Anterior cingulate cortex (tissue), 58 donors: ENCODE measurements around the gene AP3B1.
A peak's percentile ranks its signal among the peaks of the same experiment; 100 is the strongest.

Experiments used
- DNase-seq, 58 donors: peaks; one replicate each; lab custom pipeline; 2025; lab: John Stamatoyannopoulos, UW

Gene AP3B1

DNA sequence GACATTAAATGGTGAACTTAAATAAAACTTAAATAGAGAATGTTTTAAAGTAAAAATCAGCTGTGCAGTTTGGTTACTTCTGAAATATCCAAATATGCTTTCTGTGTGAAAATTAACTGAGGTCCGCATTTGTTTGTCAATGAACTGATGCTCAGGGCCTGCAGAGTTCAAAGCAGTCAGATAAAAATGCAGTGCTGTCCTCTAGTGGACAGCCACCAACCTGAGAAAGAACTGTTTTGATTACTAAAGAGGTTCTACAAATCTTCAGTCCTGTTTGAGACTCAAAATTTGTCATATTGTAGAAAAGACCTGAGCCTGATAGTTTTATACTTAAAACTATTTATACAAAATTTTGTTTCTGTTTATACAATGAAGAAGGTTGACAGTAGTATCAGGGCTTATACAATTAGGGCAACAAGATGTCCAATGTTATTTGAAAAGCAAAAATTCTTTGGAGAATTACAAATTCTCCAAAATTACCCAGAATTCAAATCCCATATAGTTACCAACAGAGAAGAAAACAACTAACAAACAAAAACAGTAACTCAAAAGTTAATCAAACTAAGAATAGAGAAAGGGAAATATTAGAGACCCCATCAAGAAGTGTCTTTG lies 286.0 kb downstream of the AP3B1 start:
- peak in 20 of 58 donors; percentile 14 to 82 (median 38) for DNase-seq

DNA sequence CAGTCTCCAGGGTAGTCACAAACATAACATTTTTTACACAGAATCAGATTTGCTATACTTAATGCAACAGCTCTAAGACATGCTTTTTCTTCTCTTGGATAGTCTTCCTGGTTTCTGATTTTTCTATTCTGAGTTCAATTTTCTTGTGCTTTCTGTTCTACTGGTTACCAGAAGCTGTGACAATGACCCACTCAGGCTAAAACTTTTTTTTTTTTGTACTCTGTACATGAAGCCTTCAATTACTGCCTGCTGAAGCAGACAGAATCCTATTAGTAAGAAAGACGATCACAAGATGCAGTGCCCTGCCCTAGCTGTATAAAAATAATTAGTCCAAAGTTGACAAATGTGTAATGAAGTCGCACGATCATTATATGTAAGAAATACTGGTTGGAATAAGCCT lies 287.3 kb downstream of the AP3B1 start:
- no peak for DNase-seq

DNA sequence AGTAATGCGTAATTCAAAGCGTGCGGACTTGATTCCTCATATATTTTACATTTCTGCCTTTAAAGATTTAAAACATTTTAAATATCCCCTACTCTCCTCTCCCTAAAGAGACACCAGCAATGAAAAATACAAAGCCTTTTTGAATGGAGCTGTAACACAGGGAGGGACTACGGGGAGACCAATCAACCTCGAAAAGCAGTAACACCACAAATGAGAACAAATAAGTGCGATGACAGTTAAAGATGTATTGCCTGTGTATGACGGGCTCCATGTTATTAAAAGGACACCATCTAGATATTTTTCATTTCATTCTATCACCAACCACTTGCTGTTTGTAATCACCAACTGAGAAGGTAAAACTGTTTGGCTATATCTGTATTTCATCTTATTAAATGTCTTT lies 288.0 kb downstream of the AP3B1 start:
- DNase-seq = no peak

DNA sequence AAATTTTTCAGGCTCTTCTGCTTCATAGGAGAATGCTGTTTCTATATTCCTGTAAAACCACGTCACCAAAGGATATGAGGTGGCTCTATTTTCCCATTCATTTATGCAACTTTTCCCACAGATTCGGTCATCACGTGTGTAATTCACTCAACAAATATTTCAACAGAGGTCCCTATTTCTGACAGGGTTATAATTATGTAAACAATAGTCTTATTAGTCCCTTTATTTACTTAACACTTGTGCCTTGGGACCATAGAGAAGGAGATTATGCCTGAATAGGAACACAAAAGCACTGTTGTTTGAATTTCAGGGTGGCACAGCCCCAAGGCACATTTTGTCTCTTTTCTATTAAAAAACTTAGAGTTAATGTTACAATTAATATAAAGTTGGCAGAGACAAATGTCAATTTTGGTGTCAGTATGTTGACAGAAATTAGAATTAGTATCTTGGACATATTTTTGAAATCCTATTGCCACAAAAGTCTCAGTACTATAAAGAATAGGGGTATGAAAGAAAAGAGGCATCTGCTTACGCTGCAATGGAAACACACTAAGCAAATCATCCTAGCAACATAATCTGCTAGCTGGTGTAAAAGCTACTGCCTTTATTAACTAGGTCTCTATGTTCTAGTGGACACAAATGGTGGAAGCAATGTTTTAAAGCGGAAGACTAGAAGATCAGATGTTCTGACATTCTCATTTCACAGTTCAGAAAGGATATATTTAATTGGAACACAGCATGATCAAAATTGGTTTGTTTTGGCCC lies 289.3 kb downstream of the AP3B1 start:
- no peak for DNase-seq

DNA sequence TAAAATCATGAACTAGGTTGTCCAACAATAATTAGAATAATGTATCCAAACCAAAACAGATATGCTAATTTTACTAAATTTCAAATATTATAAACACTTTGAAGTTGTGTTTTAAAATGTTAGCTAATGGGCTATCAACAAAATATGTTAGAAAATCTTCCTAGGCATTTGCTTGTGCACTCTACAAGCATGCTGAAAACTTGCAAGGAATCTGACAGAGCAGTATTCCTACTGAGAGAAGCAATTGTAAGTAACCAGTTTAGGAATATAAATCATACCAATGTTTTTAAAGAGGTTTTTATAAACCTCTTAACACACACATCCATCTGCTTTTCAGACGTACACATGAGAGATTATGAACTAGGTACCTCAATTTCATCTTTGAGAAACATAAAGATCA lies 289.9 kb downstream of the AP3B1 start:
- DNase-seq = no peak

DNA sequence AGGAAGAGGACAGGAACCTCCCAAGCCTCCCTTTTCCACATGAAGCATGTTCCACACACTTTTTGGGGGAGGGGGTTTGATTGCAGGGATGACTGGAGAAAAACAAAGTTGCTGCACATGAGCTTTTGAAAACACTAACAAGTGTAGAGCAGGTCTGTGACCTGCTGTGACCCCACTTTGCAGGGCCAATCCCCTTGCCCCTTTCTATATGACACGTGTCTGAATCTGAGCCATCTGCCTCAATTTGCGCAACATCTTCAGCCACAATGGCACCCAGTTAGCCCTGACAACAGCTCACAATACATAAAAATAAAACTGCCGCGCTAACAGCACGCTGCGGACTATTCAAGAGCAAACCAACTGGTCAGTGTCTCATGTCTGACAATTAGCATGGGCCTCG lies 290.6 kb downstream of the AP3B1 start:
- peak in 1 of 58 donors; percentile 23 for DNase-seq

DNA sequence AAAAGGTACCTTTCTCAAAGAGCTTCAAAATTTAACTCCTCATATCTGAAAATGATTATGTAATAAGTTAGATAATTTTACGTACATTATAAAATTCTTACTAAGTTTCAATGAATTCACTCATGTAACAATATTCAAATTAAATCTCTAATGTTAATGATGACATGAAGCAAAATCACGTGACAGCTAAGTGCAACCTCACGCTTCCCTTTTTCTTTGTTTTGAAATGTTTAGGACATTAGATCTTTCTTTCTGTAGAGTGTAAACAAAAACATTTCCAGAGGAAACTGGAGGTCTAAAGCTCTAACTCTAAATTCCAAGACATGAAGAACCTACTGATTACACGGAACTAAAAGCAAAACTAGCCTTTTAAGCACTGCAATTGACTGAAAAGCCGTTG lies 291.0 kb downstream of the AP3B1 start:
- DNase-seq = no peak

DNA sequence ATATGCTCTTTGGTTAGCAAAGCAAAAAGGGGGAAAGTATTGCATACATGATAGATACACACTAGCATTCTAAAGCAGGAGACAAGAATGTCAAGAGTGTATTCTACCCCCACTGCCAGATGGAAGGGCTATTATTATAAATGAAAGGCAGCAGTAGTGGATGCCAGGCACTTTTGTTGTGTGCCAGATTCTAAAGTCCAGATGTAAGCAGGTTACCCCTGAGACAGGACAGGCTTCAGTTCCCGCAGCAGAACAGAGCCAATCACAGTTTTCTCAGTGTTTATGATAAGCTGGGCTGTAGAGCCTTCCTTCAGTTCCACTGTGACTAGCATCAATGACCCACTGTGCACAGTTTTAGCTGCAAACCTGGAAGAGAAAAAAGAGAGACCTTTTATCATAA lies 291.8 kb downstream of the AP3B1 start:
- no peak for DNase-seq

DNA sequence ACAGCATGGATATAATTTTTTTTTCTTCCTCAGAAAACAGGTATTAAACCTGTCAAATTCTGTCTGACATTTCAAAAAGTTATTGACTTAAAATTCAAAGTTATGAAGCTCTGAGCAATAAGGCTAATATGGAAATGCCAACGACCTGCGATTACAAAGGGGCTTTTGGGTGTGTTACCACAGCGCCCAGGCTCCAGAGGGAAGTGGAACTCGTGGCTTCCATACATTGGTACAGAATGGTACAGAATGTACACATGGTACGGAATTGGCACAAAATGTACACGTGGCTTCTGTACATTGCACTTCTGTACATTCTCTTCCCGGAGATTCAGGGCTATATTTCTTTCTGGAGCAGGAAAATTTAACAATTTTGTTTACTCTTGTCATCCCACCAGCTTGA lies 293.3 kb downstream of the AP3B1 start:
- DNase-seq = no peak

DNA sequence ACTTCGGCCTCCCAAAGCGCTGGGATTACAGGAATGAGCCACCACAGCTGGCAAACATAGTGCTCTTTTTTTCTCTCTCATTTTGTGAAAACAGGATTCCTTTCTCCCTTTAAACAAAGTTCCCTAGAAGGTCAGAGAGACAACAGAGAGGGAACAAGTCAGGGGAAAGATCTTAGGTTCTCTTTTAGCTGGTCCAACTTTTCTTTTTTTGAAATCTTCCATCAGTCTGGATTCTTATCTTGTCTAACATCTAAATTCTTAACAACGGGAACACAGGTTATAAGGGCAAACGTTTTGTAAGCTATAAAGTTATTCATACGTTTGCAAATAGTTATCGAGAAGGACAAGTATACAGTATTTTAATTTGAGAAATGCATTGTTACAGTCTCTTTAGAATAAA lies 294.3 kb downstream of the AP3B1 start:
- no peak for DNase-seq

DNA sequence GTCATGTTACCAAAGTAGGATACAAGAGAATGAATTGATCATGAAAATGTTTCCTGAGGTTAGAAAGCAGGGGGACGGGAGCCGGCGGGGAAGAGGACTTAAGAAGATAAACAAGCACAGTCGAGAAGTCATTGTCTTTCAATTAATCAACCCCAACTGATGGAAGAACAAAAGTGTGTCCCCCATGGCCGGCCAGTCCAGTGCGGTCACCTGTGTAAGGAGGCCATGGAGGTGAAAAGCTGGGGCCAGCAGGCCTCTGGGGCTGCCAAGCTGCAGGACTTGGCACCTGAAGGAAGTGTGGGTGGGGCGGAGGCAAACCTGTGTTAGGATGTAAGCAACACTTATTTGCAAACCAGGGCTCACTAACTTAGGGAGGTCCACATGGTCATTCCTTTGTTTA lies 295.1 kb downstream of the AP3B1 start:
- DNase-seq = no peak

DNA sequence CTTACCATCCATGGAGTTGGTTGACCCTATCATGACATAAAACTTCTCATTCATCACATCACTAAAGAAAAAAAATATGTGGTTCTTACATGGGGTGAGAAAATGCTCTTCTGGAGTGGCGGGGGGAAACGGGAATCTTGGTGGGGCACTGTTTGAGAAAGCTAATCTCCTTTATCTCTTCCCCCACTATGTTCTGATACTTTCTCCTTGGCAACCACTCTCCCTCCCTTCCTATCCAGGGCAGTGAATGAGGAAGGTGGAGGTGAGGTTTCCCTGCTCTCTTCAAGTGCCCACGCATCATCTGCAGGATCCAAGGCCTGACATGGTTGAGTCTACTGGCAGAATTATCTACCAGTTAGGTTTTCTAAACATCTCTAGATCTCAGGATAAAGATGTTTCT lies 297.6 kb downstream of the AP3B1 start:
- DNase-seq = no peak

DNA sequence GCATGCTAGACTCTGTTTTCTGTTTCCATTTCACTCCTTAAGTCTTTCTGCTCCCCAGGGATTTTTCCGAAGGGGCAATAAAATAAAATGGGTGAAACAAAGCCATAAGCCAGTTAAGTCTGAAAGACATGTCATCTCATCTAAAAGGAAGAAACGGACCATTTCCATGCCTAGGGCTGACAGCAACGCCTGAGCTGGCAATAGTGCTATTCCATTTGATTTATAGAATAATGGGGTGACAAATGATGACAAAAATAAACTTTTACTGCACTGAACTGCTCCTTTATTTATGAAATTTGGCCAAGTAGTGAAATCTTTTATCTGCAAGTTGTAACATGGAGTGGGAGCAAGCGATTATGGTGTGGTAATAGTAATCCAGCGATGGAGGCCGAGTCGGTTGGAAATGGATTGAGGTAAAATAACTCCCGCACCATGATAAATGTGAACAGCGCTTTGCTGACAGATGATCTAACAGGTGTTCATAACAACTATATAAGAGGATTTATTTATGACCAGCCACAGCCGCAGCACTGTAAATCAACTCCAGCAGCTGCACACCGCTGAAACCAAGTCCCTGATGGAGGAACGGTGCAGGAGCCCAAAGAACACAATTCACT lies 298.6 kb downstream of the AP3B1 start:
- DNase-seq = no peak

DNA sequence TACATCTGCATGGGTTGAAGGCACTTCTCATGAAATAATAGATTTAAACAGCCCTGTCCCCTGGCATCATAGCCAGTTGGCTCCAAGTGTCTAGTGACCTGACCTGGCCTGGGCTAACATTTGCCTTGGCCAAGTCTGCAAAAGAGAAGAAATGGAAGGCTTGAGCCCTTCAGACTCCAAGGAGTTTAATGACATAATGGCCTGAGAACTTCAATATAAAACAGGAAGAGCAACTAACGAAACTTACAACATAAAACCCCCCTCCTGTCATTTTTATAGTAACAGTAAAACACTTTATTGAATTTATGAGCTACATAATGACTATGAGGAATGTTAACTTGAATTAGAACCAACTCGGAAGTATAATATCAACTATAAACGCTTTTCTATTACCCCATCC lies 299.6 kb downstream of the AP3B1 start:
- DNase-seq = no peak

DNA sequence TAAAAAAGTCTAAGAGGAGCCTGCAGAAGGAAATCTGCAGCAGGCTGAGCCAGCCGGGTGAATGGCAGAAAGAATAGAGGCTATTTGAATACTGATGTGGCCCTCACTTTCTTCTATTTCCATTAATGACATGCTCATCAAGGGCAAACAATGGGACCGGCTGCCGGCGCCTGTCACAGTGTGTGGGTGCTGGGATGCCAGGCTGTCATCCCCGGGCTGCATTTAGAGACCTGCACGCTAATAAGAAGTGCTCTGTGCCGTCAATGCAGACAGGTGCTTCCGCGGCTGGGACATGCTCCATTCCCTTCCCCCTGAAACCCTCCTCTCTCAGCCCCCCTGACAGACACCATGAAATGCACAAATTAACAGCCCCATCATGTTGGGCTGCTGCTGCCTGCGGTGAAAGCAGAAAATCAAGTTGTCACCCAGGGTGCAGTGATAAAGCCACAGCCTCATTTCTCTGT lies 300.6 kb downstream of the AP3B1 start:
- DNase-seq = peak in 42 of 58 donors; percentile 16 to 85 (median 66)

DNA sequence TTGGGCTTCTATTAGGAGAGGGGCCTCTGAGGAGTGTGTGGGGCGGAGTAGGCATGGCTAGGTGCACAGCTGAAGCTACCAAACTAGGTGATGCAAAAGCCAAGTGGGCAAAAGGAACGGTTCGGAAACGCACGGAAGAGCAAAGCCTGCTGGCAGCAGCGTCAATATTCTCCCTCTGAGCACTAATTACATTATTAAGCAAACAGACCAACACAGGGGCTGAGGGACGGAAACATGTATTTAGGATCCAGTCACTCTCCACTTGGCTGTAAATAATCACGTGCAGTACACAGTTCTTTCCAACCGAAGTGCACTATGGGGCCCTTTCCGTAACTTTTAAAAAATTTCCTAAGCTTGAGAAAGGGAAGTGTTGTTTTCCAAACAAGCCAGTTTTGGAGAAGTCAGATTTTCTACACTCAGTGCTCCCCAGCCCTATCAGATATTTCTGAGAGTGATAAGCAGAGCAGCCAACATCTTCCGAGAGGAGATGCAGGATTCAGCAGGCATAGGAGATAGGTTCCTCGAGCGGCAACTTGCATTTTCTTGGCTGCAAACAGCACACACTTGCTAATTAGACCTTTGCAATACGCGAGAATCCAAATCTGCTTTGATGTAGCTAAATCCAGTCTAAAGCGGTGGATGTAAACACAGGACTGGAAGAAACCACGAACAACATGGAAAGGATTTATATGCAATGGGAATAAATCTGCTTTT lies 301.2 kb downstream of the AP3B1 start:
- DNase-seq = peak in 2 of 58 donors; percentile 52

DNA sequence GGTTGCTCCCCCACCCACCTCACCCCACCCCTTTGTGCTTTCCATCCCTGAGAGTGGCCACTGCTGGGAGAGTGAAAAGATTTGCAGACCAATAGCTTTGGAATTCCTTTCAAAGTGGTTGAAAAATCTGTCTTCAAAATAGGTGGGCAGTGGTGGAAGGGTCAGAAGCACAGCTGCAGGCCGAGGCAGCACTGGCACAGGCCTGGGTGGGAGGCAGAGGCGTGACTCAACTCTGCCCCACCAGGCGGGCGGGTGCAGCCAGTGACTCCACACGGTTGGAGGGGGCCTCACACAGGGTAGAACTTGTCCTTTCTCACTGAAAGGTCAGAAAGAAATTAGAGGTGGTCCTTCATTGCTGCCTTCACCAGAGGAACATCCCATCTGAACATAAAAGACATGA lies 303.4 kb downstream of the AP3B1 start:
- DNase-seq = peak in 4 of 58 donors; percentile 12 to 34 (median 23)

DNA sequence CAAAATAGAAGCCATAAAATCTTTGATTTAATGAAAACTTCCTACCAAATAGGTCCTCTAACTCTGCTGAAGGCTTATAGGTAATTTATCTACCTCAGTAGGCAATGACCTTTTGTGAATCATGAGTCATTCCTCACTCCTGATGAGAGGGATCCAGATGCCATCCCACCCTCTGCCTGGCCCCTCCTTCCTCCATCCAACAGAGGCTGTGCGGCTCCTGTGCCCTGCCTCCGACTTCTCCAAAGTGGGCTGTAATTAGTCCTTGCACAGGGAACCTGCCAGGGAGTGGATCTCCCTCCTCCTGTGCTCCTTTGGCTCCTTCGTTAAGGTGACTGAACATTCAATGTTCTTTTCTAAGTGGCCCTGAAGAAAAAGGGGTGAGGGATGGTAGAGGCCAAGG lies 304.5 kb downstream of the AP3B1 start:
- no peak for DNase-seq

DNA sequence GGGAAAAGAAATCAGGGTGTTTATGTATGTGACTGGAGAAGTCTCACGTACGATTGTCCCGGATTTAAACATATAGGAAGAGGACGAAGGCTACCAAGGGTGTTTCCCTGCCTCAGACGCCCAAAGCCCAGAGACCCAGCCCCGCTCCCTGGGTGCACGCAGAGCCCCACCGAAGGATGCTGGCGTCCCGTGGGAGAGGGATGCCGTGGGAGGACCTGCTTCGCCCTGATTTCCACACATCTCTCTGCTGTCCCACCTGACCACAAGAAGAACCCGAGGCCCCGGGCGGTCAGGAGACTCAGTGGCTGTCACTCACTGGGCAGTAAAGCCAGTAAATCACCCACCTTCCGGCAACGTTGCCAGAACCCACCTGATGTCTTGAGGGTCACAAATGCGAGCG lies 306.5 kb downstream of the AP3B1 start:
- DNase-seq = no peak

DNA sequence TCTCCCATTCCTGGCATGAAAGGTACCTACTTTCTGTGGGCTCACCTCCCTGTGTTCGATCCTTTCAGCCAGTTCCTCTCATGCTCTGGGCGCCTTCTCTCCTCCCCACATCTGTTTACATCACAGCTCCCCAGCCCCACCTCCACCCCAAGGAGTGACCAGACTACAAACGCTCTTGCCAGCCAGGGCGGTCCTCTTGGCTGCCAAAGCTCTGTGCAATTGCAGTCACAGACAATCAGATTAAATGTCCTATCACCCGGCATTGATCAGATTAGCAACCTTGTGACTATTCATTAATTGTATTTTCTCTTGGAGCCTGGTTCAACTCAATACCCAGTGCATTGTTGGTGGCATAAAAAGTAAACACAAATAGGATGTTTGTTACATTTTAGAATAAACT lies 307.2 kb downstream of the AP3B1 start:
- DNase-seq = peak in 34 of 58 donors; percentile 18 to 80 (median 44)

DNA sequence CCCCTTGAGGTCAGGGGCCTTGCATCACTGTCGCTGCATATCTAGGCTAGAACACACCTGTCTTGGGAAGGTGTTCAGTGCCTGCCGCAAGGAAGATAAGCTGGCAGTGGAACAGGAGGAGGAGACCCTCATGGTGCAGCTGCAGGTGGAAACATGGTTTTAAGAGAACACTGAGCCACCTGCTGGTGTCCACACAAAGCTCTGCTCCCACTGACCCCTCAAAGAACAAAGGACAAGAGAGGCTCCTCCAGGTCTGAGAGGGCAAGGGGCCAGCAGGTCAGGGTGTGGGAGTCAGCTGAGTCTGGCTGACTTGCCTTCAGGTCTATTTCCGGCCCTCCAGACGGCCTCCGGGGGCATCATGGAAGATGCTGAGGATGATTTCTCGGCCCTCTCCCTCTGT lies 308.2 kb downstream of the AP3B1 start:
- DNase-seq = no peak
